ENCODE measurements around the gene RPS6KL1. TPM values are rescaled to one million over a fixed set of nuclear protein-coding genes. Genes with fewer than 3 reads are reported as not detected.
A peak's percentile ranks its signal among the peaks of the same experiment; 100 is the strongest.

RPS6KL1 gene
- total RNA-seq, 2 experiments from 2014 or later, result 4.5 to 4.6 TPM

DNA sequence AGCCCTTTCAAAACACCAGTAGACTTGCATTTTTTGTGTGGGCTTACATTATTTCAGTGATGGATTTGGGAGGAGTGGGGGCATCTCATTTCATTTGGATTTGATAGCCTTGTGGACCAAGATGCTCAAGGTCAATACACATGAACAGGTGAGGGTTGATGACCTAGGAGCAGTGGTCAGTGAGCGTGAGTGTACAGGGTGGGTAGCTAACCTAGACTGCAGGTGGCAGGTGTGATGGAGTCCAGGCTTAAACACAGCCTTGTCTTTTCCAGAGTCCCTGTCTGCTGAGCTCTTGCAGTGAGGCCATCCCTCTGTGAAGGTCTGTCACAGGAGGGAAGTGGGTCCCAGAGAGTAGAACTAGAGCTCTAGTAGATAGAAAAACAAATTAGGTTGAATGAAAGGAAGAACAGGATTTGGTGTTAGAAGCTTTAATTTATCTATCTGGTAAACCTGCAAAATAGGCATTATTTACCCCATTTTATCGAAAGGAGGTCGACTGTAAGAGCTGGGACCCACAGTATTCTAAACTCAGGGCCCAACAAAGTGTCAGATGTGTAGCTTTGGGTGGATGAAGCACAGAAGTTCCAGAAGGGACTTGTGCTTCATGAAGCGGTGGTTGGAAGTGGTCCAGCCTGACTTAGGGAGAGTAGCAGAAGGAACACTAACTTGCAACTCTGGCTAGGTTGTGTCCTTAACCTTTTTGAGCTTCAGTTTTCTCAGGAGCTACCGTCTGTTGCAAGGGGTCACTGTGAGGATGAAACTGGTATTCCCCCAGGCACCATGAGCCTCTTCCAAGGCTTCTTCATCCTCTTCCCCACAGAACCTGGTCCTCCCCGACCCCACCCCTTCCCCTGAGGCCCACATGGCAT lies 18.2 kb downstream of the RPS6KL1 start:
- no peak for DNase-seq
- ChIA-PET POLR2A (interaction anchor here (0.6 to 1.5 kb wide), 2 partner anchors 26 to 43 kb away, joined by 3 to 8 read pairs; no protein-coding TSS in a partner anchor), CTCF (interaction anchor here (0.7 to 6.1 kb wide), 15 partner anchors 8 to 401 kb away, joined by 3 to 138 read pairs (median 5); partner anchors contain the start of genes LTBP2 and RPS6KL1)
- Mint-ChIP-seq H3K4me3 (no peak overlapping the region), H3K4me1 (peaks cover 9% of the 10 kb centered on the region), H3K27ac (peak overlapping the region; percentile 31), H3K36me3 (ENCODE audit: low read depth) (peaks cover 43% of the 10 kb centered on the region), H3K27me3 (no peaks in the 10 kb centered on the region), H3K9me3 (no peaks in the 10 kb centered on the region)

GRCh38 chr14:74902941-74903705 lies 19.9 kb downstream of the RPS6KL1 start:
- no peak overlapping the region for H3K4me3 Mint-ChIP-seq
- no peak overlapping the region for H3K27ac Mint-ChIP-seq
- no peak for DNase-seq
- no peaks in the 10 kb centered on the region for H3K9me3 Mint-ChIP-seq
- peaks cover 9% of the 10 kb centered on the region for H3K4me1 Mint-ChIP-seq
- ChIA-PET POLR2A (no interaction called here), CTCF (interaction anchor here (1.1 kb wide), 1 partner anchor 10 kb away, joined by 3 read pairs; no protein-coding TSS in a partner anchor)
- no peaks in the 10 kb centered on the region for H3K27me3 Mint-ChIP-seq
- peaks cover 60% of the 10 kb centered on the region for H3K36me3 Mint-ChIP-seq (ENCODE audit: low read depth)

DNA sequence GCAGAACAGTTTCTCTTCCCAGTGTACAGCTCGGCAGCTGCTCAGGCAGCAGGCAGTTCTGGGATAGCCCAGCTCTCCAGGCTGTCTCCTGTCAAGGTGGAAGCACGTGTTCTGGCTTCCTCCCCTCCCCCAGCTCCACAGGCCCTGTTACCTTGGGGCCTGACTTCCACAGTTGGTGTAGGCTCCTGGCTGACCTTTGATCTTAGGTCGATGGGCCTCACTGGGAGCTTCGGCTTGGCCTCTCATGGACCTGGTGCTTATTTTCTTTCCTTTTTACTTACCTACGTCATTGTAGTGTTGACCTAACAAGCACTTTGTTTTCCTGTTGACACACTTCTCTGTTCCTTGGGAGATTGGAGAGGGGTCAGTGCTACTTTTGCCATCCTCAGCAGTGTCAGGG lies 24.4 kb downstream of the RPS6KL1 start:
- CTCF ChIA-PET, result interaction anchor here (1.5 to 4.7 kb wide), 2 partner anchors 24 to 38 kb away, joined by 3 to 16 read pairs; partner anchors contain the start of gene RPS6KL1

GRCh38 chr14:74898083-74898482 lies 25.0 kb downstream of the RPS6KL1 start:
- no peak for DNase-seq
- Mint-ChIP-seq H3K36me3 (ENCODE audit: low read depth) (peaks cover 82% of the 10 kb centered on the region), H3K27me3 (no peaks in the 10 kb centered on the region), H3K9me3 (no peaks in the 10 kb centered on the region), H3K4me1 (no peaks in the 10 kb centered on the region), H3K27ac (no peak overlapping the region), H3K4me3 (no peak overlapping the region)
- ChIA-PET POLR2A (interaction anchor here (1.2 kb wide), 1 partner anchor 17 kb away, joined by 3 read pairs; no protein-coding TSS in a partner anchor), CTCF (interaction anchor here (0.7 to 4.7 kb wide), 4 partner anchors 17 to 200 kb away, joined by 3 to 16 read pairs (median 3); no protein-coding TSS in a partner anchor)

More for the DNA sequence above, 24.4 kb downstream of the RPS6KL1 start:
- Mint-ChIP-seq H3K4me1 (no peaks in the 10 kb centered on the region), H3K27me3 (no peaks in the 10 kb centered on the region), H3K9me3 (no peaks in the 10 kb centered on the region), H3K4me3 (no peak overlapping the region), H3K27ac (no peak overlapping the region), H3K36me3 (ENCODE audit: low read depth) (peaks cover 81% of the 10 kb centered on the region)
- POLR2A ChIA-PET, result no interaction called here
- no peak for DNase-seq

- Mint-ChIP-seq H3K4me3 (no peak overlapping the region), H3K36me3 (ENCODE audit: low read depth) (peaks cover 82% of the 10 kb centered on the region), H3K4me1 (no peaks in the 10 kb centered on the region), H3K9me3 (no peaks in the 10 kb centered on the region), H3K27me3 (no peaks in the 10 kb centered on the region), H3K27ac (no peak overlapping the region)
- DNase-seq, result no peak
- ChIA-PET POLR2A (interaction anchor here (1.2 kb wide), 1 partner anchor 17 kb away, joined by 3 read pairs; no protein-coding TSS in a partner anchor), CTCF (interaction anchor here (0.7 to 4.7 kb wide), 4 partner anchors 16 to 200 kb away, joined by 3 to 16 read pairs (median 3); no protein-coding TSS in a partner anchor)
Observed at GRCh38 chr14:74897642-74898041, 25.4 kb downstream of the RPS6KL1 start.

GRCh38 chr14:74896400-74896799 lies 26.7 kb downstream of the RPS6KL1 start:
- Mint-ChIP-seq H3K27me3 (no peaks in the 10 kb centered on the region), H3K36me3 (ENCODE audit: low read depth) (peaks cover 83% of the 10 kb centered on the region), H3K4me1 (peaks cover 1% of the 10 kb centered on the region), H3K9me3 (no peaks in the 10 kb centered on the region), H3K27ac (no peak overlapping the region), H3K4me3 (no peak overlapping the region)
- CTCF ChIA-PET, result interaction anchor here (0.8 to 1.5 kb wide), 5 partner anchors 9 to 192 kb away, joined by 3 to 4 read pairs (median 3); partner anchors contain the start of gene DLST
- no peak for DNase-seq
- POLR2A ChIA-PET, result no interaction called here

DNA sequence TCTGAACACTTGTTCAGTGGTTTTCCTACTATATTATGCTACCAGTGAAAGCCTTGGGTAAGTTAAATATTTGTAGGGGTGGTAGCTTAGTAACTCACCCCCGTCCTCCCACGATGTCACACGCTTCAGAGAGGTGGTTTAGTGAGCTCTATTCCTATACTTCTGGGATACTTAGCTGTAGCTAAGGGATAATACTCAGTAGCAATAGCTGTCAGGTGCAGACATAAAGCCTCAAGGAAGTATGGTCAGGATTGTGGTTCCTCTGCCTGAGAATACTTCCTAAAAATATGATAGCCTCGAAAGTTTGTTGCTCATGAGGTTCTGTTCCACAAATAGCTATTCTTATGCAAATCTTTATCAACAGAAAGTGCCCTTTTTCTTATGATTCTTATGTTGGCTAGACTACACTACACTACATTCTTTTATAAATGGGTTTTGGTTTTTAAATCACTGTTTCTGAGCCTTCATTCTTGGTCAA lies 29.4 kb downstream of the RPS6KL1 start:
- Mint-ChIP-seq H3K9me3 (no peaks in the 10 kb centered on the region), H3K27me3 (no peaks in the 10 kb centered on the region), H3K36me3 (ENCODE audit: low read depth) (peaks cover 73% of the 10 kb centered on the region), H3K4me3 (no peak overlapping the region), H3K27ac (peak overlapping the region; percentile 28), H3K4me1 (peaks cover 9% of the 10 kb centered on the region)
- POLR2A ChIA-PET, result no interaction called here
- DNase-seq, result no peak
- CTCF ChIA-PET, result interaction anchor here (1.0 to 3.4 kb wide), 6 partner anchors 11 to 239 kb away, joined by 3 to 29 read pairs (median 4); partner anchors contain the start of gene DLST

DNA sequence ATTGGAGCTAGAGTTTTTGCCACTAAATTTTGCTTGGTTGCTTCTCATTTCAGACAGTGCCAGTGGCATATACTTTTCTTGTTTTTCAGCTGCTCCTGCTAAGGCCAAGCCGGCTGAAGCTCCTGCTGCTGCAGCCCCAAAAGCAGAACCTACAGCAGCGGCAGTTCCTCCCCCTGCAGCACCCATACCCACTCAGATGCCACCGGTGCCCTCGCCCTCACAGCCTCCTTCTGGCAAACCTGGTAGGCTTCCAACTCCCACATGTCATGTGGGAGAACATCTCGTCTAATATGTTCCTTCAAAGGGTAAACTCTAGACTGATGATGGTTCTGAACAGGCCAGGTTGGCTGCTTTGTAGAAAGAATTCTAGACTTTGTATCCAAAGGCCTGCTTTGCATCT lies 30.3 kb downstream of the RPS6KL1 start:
- ChIA-PET CTCF (interaction anchor here (1.0 to 3.4 kb wide), 6 partner anchors 10 to 32 kb away, joined by 3 to 29 read pairs (median 4); partner anchors contain the start of gene DLST), POLR2A (no interaction called here)
- Mint-ChIP-seq H3K4me1 (peaks cover 19% of the 10 kb centered on the region), H3K36me3 (ENCODE audit: low read depth) (peaks cover 68% of the 10 kb centered on the region), H3K9me3 (no peaks in the 10 kb centered on the region), H3K27ac (no peak overlapping the region), H3K27me3 (no peaks in the 10 kb centered on the region), H3K4me3 (no peak overlapping the region)
- no peak for DNase-seq

GRCh38 chr14:74891870-74892269 lies 31.2 kb downstream of the RPS6KL1 start:
- H3K4me1 Mint-ChIP-seq, result peaks cover 21% of the 10 kb centered on the region
- H3K27ac Mint-ChIP-seq, result no peak overlapping the region
- H3K4me3 Mint-ChIP-seq, result no peak overlapping the region
- H3K36me3 Mint-ChIP-seq (ENCODE audit: low read depth), result peaks cover 60% of the 10 kb centered on the region
- no peaks in the 10 kb centered on the region for H3K27me3 Mint-ChIP-seq
- no peak for DNase-seq
- ChIA-PET POLR2A (no interaction called here), CTCF (interaction anchor here (1.0 to 3.3 kb wide), 3 partner anchors 9 to 20 kb away, joined by 3 to 19 read pairs (median 3); partner anchors contain the start of gene DLST)
- H3K9me3 Mint-ChIP-seq, result no peaks in the 10 kb centered on the region

DNA sequence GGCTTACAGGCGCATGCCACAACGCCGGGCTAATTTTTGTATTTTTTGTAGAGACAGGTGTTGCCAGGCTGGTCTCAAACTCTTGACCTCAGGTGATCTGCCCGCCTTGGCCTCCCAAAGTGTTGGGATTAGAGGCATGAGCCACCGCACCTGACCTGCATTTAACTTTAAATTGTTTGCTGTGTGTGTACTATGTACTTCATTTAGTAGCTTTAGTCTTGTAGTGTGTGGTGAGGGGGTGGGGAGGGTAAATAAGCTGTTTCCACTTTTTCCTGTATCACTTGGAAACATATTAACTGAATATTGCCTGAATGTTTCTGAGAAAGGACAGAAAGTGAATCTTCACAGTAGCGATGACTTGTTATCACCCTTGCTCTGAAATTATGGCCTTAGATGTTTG lies 32.8 kb downstream of the RPS6KL1 start:
- H3K4me1 Mint-ChIP-seq, result peaks cover 36% of the 10 kb centered on the region
- no peak overlapping the region for H3K4me3 Mint-ChIP-seq
- H3K27me3 Mint-ChIP-seq, result no peaks in the 10 kb centered on the region
- no peak for DNase-seq
- CTCF ChIA-PET, result interaction anchor here (1.1 to 1.6 kb wide), 3 partner anchors 15 to 18 kb away, joined by 3 to 5 read pairs (median 4); no protein-coding TSS in a partner anchor
- H3K36me3 Mint-ChIP-seq (ENCODE audit: low read depth), result peaks cover 61% of the 10 kb centered on the region
- no peaks in the 10 kb centered on the region for H3K9me3 Mint-ChIP-seq
- H3K27ac Mint-ChIP-seq, result no peak overlapping the region
- POLR2A ChIA-PET, result no interaction called here

DNA sequence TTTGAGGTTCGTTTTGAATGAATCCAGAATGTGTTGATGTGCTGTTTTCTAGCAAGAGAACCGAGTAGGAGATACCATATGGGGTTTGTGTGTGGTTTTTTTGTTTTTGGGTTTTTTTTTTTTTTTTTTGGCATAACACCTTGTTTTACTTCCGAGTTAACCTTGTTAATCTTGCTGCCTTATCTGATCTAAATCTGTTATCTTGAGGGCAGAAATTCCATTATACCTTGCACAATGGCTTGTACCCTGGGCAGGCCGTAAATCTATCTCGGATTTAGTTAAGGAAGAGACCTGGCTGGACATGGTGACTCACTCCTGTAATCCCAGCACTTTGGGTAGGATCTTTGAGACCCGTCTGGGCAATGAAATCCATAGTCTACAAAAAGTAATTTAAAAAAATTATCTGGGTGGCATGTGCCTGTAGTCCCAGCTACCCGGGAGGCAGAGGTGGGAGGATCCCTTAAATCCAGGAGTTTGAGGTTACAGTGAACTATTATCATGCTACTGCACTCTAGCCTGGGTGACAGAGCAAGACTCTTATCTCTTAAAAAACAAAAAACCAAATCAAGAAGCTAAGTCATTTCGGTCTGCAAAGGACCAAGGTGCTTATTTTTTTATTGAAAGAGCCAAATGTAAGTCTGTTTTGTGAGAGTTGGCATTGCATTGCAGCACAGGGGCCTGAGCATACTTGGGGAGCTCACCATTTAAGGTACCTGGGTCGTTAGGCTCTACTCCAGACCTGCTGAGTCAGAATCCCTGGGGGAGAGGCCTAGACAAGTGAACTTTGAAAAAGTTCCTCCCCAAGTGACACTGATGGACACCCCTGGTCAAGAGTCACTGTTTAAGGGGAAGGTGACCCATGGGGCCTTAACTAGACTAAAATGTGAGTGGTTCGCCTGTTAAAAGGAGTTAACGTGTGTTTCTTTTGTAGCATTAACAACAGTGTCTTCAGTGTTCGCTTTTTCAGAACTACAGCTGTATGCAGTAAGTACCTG lies 34.6 kb downstream of the RPS6KL1 start:
- POLR2A ChIA-PET, result no interaction called here
- H3K4me3 Mint-ChIP-seq, result no peak overlapping the region

More for the DNA sequence above, 34.6 kb downstream of the RPS6KL1 start:
- DNase-seq, result no peak
- H3K27me3 Mint-ChIP-seq, result no peaks in the 10 kb centered on the region
- no peaks in the 10 kb centered on the region for H3K9me3 Mint-ChIP-seq
- peaks cover 67% of the 10 kb centered on the region for H3K36me3 Mint-ChIP-seq (ENCODE audit: low read depth)
- CTCF ChIA-PET, result interaction anchor here (0.7 to 1.6 kb wide), 4 partner anchors 16 to 1663 kb away, joined by 3 to 4 read pairs (median 4); no protein-coding TSS in a partner anchor
- peak overlapping the region; percentile 60 for H3K27ac Mint-ChIP-seq
- H3K4me1 Mint-ChIP-seq, result peaks cover 53% of the 10 kb centered on the region

Data from activated CD4-positive, alpha-beta T cell treated with anti-CD3 and anti-CD28 coated beads, Interleukin-2, amount 10 ng/mL, durations not matched to agents 7 days and 5 days (primary cell).